UCSD-AML1 (cell line): ENCODE data around the gene KRT76.

ENCODE experiments used
- DNase-seq: peaks from one replicate; lab custom pipeline; 2025; ENCODE audit not compliant: unreplicated experiment; lab: John Stamatoyannopoulos, UW

The KRT76 gene

DNA sequence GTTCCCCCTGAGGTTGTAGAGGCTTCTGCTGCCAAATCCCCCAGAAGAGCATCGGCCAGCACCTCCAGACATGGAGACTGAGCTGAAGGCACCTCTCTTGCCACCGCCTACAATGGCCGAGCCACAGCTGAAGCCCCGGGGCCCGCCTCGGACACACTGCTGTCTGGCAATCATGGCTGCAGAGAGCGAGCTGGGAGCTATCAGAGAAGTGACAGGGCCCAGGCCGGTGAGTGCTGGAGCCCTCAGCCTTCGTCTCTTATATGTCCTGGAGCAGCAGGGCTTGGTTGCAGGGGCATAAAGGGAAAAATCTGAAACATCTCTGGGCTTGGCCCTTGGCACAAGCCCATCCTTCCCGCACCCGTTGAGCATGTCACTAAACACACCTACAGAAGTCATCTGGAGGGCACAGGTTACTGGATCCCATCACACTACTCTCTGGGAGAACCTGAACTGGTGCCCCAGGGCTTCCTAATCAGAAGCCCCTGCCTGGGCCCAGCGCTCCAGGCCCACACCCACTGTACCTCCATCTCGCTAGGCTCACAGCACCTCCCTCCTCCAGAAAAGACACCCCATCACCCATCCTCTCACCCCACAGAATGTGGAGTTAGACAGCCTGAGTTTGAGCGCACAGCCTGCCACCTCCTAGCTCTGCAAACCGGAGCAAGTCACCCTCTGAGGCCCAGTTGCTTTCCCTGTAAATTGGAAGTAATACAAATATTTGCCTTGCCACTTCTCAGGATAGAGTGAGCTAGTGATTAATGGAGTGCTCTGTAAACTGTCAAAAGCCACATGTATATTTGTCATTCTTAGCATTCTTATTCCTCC is 37.0 kb upstream of the KRT76 start, which contains the start of gene KRT4:
Gene KRT4, minus strand, starts transcription at position 232 of the 825 bp plus-strand sequence. Its CDS starts 58 bp downstream, at position 174.
- DNase-seq = no peak

GRCh38 chr12:52813203-52813819 is 36.2 kb upstream of the KRT76 start:
- no peak for DNase-seq

DNA sequence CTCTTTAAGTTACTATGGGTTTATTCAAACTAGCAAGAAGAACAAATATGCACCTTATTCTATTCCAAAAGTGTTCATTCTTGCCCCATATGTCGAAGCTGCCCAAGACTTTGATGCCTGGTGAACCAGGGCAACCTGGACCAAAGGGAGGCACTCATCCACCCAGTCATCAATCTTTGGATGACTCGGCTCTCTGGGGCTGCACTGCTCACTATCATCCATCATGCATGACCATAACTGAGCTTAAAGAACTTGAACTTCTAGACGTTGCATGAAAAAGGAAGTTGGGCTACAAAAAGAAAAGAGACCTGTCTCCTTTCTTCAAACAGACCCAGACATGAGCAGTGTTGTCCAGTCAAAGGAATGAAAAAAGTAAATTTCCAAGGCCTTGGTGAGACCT is 35.6 kb upstream of the KRT76 start:
- no peak for DNase-seq

DNA sequence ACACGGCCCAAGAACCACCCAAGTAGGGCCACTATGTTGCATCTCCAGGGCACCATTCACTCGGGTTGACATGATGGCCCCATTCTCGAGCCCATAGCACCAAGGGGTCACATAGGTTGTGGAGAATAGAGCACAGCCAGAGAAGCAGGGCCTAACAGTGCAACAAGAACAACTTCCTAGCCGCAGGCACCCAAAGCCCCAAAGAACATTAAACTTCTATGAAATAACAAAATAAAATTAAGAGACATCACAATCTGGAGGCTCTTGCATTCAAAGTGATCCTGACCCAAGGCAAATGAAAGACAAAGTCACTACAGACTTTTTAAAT is 34.9 kb upstream of the KRT76 start:
- no peak for DNase-seq

GRCh38 chr12:52811191-52812072 is 34.3 kb upstream of the KRT76 start:
- DNase-seq = no peak

- DNase-seq = no peak
Observed at GRCh38 chr12:52810554-52810953, 33.4 kb upstream of the KRT76 start.

- no peak for DNase-seq
Observed at GRCh38 chr12:52809166-52809565, 32.0 kb upstream of the KRT76 start.

DNA sequence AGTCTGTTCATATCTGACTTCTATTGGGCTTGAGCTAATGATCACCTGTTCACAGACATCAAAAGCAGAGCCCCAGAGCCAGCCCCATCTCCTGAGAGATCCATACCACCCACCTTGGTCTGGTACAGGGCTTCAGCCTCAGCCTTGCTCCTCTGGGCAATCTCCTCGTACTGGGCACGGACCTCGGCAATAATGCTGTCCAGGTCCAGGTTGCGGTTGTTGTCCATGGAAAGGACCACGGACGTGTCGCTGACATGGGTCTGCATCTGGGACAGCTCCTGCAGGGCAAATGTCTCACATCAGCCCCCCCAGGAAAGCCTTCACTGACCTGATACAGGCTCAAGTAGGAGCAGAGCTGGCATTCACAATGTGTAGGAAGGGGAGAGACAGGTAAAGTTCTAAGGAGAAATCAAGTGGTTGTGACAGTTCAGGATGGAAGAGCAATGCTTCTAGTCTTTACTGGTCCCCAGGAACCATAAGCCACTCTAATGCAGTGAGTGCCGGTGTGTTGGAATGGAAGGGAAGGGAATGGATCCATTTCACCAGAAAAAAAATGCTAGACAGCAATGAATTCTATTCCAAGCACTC is 31.5 kb upstream of the KRT76 start:
- no peak for DNase-seq

DNA sequence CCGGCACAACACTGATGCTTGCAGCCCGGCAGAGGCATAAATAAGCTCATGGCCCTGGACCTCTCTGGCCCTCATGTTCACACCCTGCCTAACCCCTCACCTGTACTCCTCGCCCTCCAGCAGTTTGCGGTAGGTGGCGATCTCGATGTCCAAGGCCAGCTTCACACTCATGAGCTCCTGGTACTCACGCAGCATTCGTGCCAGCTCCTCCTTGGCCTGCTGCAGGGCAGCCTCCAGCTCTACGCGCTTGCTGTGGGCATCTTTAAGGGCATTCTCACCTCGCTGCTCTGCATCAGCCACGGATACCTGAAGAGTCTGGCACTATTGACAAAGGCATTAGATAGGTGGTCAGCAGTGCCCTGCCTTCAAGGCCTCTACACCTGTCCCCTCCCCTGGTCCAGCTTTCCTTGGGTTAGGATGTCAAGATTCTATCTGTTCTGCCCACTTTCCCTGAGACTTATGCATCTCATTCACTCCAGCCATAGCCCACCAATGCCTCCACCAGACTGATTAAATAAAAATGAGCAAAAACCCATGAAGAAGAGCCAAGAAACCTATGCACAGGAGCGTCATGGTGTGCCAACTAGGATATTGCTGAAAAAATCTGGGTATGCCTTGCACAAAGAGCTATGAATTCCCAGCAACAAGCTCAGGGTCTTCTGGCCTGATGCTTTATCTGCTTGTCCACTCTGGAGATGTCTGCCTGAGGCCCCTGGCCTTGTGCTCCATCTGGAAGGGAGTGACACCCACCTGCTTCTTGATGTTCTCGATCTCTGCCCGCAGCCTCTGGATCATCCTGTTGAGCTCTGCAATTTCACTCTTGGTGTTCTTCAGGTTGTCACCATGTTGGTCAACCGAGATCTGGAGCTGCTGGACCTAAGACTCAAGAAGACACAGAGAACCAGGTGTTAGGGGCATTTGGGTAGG is 30.7 kb upstream of the KRT76 start:
- DNase-seq = no peak

DNA sequence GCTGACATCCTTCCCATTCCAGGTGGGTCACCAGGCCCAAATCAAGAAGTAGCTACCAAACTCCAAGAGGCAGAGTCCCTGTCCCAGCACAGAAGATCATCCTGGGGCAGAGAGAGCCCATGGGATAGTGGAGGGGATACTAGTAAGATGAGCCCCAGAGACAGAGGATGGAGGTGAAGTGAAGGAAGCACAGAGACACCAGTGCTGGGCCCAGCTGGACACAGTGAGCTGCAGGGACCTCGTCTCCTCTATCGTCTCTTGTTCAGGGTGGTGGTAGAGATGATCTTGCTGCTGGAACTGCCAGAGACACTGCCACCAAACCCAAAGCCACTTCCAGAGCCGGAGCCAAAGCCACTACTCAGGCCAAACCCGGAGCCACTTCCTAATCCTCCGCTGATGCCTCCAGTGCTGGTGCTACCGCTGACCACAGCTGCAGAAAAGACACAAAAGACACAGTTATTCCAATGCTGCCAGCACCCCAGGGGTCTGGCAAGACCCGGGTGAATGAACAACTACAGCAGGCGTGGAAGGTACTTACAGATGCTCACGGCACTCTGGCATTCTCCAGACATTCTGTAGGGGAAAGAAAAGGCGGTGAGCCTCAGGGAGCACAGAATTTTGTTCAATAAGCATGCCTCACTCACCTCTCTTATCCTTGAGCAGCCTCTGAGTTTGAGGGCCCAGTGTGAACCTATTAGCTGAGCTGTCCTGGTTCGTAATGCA is 29.8 kb upstream of the KRT76 start:
- no peak for DNase-seq

DNA sequence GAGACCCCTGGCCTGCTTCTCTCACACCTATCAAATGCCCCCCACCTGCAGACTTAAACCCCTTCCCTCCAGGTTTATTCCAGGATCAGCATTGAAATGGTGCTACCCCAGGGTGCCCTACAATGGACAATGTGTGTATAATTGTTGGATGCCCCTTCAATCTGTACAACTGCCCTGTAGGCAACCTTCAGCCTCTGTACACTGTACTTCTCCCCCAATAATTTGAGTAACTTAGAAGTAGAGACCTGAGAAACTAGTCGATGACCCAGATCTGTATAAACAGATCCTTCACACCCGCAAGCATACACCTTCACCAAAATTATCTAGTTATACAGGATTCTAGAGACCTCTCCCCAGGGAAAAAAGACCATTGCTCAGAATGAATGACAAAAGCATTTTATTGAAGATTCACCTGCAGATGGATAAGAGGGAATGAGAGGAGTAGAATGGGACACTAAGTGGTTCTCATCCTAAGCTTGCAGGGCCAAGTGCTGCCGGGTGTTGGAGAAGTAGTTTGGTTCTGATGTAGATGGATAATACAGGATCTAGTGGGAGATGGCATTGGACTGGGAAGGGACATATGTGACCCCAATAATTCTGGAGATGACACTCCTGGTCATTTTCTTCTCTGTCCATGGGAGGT is 29.1 kb upstream of the KRT76 start:
- DNase-seq = no peak

DNA sequence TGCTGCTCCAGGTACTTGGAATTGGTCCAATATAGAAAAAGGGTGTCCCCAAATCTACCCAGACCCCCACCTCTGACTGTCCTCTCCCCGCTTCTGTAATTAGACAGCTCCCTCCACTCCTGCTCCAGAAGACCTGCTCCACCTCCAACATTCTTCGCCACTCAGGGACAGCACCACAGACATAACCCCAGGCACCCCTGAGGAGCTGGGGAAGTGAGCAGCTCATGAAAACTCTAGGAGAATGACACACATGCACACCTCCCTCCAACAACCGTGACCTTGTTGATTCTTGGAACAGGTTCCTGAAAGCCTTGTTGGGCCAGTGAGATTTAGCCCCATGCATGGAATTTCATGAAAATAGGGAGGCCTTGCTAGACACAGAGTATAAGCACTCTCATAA is 28.6 kb upstream of the KRT76 start:
- DNase-seq = no peak

DNA sequence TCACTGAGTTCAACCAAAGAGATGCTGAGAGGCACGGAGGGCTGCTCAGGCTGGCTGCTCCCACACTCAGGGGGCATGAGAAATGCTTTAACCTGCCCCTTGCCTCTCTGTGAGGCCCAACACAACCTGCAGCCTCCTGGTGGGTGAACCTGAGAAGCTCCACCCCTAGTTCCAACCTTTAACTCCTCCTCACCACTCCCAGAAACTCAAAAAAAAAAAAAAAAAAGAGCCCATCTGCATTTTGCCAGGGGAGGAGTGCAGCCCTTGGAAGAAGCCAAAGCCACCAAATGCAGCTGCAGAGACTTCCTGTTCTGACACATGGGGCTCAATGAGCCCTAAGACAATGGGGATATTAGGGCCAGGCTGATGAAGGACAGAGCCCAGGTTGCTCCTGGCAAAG is 27.9 kb upstream of the KRT76 start:
- no peak for DNase-seq

- DNase-seq = no peak
Observed at GRCh38 chr12:52802442-52802841, 25.3 kb upstream of the KRT76 start.

GRCh38 chr12:52801773-52802172 is 24.6 kb upstream of the KRT76 start:
- no peak for DNase-seq

GRCh38 chr12:52800259-52800917 is 23.2 kb upstream of the KRT76 start:
- DNase-seq = no peak

DNA sequence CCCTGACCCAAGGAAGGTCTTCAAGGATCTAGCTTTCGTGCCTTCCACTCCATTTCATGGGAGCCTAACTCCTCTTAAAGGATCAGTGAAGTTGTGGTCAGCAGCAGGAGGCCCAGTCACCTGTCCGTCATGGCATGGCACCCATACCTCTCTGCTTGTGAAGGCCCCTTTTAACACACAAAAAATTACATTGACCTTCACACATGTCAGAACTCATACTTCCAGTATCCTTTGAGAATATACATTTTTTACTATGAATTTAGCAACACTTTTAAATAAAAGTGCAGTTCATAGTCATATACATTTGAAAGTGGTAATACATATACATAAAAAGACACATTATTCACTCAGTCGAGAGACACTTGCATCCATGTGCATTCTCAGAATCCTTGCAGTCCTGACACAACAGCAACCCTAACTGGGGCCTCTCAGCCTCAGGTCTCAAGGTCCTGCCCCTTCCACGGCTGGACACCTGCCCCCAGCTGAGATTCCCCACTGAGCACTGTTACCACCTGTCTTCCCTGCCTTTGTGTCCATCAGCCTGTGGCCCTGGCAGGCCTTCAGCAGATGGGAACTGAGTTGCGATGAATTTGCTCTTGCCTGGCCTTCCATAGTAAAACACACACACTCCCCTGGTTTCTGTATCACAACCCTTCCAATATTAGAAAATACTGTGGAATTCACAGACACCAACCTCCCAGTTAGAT is 22.5 kb upstream of the KRT76 start:
- DNase-seq = no peak
